Activated CD8-positive, alpha-beta memory T cell treated with anti-CD3 and anti-CD28 coated beads, Interleukin-2, amount 50 U/mL, for 24 hours (primary cell): ENCODE results near the gene RRP8.

Source experiments
- DNase-seq: peaks from one replicate; pipeline ENCODE4 v3.0.0-alpha.2; 2020; ENCODE audit errors: extremely low read depth

RRP8 gene

DNA sequence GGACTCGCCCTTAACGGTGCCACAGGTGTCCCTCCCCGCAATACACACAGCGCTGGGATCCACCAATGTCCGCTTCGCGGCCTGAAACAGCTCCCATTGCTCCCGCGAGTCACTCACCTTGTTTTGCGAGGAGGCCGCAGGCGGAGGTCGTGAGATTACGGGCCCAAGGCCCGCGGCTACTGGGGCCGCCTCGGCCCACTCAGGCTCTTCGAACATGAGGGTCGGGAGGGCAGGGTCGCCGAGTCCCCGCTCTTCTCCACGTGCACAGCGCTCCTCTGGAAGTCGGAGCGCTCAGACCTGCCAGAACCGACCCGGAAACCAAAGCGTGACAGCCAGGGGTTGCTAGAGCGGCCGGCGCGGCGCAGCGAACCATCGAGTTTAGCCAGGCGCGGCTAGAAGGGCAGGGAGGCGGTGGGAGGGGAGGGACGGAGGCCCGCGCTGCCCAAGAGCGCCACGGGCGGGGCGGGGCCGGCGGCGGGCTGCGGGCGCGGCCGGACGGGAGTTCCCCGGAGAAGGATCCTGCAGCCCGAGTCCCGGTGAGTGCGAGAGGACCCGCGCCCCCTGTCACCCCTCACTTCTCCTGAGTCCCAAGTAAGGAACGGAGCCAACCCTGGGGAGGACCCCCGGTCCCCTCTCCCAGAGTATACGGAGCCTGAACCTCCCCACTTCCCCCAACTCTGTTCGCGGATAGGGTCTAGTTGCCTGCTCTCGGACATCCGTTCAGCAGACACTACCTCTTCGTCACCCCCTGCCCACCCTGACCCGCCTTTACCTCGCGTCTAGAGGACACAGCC lies at the start of gene RRP8, which contains the start of gene ILK:
Gene RRP8 (minus strand): TSS at position 330 of the 794 bp plus-strand sequence. CDS start 114 bp downstream, at position 216.
Gene ILK (plus strand): TSS at position 488 of the 794 bp plus-strand sequence. CDS start 498 bp downstream, outside the sequence.
- peak; percentile 65 for DNase-seq

DNA sequence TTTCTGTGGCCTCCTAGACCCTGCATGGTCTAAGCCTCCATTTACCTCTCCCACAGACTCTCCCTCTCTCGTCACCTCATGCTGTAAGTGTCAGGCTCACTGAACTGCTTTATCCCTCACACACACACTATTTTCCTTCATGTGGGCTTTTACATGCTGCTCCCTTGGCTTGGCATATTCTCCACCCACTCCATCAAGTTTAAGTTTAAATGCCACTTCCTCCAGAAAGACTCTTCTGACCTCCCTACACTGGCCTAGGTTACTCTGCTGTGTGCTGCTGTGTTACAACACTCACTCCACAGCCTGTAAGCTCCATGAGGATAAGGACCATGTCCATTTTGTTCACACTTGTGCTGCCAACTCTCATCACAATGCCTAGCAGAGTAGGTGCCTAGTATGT lies 49.7 kb upstream of the RRP8 start:
- no peak for DNase-seq

DNA sequence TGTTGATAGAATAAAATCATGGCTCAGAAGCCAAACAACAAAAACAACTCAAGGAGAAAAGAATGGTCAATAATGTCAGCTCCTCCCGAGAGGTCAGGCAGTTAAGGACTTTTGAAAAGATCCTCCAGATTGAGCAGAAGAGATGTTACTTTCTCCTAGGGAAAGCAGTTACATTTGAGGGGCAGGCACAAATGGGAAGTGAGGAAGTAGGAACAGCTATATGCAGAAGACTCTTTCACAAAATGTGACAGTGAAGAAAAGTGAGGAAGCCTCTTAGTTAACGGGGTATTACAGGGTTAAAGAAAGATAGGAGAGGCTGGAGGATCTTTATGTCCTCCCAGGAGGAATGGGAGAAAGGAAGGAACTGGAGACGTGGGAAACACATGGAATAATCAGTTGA lies 48.8 kb upstream of the RRP8 start:
- DNase-seq, result no peak

GRCh38 chr11:6650980-6651379 lies 47.6 kb upstream of the RRP8 start:
- no peak for DNase-seq

- no peak for DNase-seq
Observed at GRCh38 chr11:6650104-6650503, 46.7 kb upstream of the RRP8 start.

DNA sequence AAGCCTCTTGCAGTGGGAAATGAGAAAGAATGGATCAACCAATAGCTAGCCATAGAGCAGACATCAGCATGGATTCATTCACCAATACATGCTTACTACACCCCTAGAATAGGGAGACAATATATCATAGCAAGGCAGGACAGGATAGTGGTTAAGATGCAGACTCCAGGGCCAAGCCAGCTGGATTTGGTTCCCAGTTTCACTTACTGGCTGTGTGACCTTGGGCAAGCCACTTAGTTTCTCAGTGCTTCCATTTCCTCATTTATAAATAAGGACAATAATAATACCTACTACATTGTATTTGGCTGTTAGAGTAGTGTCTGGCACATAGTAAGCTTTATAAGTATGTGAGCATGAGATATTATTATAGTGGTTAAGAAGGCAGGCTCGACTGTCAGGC lies 45.1 kb upstream of the RRP8 start:
- no peak for DNase-seq

GRCh38 chr11:6647836-6648235 lies 44.4 kb upstream of the RRP8 start:
- no peak for DNase-seq

DNA sequence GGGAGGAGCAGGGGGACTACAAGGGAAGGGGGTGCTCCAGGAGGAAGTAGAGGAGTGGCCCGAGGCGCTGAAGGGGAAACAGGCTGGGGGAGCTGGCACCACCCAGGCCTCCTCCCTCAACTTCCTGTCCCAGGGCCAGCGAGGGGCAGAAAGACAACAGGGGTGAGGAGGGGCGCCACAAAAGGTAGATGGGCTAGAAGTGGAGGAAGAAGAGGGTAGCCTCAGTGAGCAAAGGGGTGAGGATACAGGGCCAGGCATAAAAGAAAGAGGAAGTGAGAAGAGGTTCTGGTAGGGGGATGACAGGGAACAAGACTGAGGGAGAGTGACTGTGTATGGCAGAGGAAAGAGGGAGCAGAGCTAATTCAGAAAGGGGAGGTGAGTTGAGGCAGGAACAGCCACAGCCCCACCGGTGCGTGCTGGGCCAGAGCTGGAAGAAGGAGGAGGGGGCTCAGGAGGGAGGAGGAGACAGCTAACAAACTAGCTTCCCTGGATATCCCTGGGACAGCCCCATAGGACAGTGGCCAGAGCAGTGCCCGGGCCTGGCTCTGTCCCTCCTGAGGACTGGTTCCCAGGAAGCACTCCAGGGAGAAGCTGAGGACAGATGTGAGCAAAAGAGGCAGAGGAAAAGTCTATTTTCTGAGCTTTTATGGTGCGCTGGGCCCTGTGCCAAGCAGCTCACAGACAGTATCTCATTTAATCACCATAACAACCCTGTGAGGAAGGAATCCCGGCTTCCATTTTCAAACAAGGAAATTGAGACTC lies 43.7 kb upstream of the RRP8 start:
- no peak for DNase-seq

DNA sequence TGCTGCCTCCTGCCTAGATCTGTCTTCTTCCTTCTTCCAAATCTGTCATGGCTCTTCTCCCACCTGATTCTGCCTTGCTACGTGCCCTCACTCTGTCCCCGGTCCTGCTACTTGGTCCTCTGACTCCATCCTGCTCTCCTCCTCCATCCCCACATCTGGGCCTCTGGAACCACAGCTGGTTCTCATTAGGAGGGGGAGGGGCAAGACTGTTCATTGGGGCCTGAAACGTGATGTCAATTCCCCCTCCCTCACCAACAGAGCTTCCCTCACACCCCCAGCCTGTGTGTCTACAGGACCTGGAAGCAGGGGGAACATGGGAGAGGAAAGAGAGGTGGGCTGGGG lies 43.1 kb upstream of the RRP8 start:
- DNase-seq, result no peak

DNA sequence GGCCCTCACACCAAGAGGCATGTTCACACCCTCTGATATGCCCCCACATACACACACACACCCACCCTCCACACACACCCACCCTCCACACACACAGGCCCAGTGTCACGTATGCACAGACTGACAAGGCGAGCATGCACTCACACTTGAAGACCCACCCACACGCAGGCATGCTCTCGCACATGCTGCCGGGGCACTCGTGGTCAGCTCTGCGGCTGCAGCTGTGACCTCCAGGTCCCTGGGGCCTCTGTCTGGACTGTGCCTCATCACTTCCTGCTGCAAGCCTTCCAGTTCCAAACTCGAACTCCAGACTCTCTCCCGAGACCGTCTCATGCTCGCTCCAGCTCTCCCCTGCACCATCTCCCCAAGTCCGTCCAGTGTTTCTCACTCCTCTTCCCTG lies 42.7 kb upstream of the RRP8 start:
- no peak for DNase-seq

DNA sequence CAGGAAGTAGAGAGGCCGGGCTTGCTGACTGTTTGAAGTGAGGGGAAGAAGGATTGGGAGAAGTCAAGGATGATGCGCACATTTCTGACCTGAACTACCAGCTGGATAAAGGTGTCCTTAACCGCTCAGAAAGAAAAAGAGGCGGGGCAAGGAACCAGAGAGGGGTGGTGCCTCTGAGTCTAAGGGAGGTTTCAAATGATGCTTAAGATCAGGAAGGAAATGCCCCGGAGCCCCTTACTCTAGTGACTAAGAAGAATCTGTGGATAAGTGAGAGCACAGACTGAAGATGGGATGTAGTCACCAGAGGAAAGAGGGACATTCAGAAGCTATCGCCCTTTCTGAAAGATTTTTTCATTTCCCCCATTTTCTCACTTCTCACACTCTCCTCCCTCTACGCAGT lies 39.5 kb upstream of the RRP8 start:
- no peak for DNase-seq

DNA sequence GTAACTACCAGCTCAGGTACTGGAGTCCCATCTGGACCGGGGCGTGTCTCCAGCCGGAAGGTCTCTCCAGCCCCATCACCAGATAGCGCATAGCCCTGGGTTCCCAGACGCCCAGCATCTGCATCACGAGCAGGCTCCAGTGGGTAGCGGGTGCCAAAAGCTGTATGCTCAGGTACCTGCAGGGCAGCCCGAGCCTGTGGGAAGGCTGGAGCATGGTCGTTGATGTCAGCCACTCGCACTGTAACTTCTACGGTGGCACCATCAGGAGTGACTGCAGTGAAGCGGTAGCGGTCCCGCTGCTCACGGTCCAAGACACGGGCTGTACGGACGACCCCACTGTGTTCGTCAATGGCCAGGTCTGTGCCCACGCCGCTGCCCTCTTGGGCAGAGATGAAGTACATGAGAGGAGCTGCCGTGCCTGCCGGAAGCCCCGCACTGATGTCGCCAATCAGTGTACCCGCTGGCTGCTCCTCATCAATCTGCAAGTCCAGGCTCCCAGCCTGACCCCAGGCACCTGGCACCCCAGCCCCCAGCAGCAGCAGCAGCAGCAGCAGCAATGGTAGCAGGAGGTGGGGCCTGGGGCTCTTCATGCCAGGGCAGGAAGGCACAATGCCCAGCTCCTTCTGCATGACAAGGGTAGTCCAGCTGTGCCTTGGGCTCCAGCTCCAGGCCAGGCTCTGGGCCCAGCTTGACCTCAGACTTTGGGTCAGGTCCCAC lies 37.7 kb upstream of the RRP8 start:
- DNase-seq, result no peak

DNA sequence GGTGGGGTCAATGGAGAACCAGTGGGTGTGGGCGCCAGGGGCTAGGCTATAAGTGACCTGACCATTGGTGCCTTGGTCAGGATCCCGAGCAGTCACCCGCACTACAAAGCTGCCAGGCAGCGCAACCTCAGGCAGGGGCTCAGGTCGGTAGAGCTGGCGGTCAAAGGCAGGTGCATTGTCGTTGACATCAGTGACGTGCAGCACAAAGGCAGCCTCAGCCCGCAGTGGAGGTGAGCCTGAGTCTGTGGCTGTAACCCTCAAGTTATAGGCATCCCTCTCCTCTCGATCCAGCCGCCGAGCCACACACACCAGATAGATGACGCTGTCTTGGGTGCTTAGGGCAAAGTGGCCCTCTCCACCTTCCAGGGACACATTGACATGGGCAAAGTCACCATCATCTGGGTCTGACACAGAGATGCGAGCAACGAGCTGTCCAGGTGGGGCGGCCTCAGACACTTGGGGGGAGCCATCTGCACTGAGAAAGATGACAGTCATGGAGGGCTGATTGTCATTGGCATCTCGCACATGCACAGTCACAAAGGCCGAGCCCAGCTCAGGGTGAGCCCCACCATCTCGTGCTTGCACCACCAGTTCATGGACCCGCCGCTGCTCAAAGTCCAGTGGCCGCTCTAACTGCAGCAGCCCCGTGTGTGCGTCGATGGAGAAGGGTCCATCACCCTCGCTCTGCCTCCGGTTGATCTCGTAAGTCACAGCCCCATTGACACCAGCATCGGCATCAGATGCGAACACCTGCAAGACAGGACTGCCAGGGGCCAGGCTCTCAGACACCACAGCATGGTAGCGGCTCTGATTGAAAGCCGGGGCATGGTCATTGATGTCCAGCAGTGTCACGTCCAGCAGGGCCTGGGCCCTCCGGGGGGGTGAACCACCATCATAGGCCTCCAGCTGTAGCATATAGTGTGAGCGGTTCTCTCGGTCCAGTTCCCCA lies 36.9 kb upstream of the RRP8 start:
- no peak for DNase-seq

DNA sequence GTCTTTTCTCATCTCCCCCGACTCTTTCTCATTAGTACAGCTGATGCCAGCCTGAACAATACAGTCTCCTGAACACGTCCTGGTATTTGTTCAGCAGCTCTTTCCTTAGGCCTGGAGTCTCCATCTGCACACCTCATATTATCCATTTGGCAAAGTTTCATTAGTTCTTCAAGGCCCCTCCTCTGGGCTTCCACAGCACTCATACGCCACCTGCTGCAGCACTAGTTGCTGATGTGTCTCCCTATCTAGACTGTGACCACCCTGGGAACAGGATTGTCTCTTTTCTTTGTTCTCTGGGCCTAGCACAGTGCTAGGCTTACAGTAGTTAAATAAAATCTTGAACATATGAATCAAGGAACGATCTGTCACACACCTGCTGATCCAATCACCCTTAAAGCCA lies 35.0 kb upstream of the RRP8 start:
- no peak for DNase-seq

DNA sequence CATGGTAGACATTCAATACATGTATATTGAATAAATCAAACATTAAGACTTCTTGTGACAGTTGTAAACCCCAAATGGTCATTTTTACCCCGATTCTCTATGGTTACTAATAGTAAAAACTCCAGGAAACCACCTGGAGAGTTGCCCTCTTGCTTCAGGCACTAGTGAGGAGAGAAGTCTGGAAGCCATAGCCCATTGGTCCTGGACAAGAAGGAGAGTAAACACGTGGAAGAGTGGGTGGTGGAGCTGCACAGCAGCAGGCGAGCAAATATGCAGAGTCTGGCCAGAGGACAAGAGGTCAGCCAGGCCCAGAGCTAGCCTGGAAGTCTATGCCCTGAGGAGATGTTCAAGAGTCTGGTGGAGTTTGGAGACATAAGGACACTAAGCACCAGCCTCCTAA lies 34.5 kb upstream of the RRP8 start:
- no peak for DNase-seq

- DNase-seq, result no peak
Observed at GRCh38 chr11:6636480-6636879, 33.1 kb upstream of the RRP8 start.

DNA sequence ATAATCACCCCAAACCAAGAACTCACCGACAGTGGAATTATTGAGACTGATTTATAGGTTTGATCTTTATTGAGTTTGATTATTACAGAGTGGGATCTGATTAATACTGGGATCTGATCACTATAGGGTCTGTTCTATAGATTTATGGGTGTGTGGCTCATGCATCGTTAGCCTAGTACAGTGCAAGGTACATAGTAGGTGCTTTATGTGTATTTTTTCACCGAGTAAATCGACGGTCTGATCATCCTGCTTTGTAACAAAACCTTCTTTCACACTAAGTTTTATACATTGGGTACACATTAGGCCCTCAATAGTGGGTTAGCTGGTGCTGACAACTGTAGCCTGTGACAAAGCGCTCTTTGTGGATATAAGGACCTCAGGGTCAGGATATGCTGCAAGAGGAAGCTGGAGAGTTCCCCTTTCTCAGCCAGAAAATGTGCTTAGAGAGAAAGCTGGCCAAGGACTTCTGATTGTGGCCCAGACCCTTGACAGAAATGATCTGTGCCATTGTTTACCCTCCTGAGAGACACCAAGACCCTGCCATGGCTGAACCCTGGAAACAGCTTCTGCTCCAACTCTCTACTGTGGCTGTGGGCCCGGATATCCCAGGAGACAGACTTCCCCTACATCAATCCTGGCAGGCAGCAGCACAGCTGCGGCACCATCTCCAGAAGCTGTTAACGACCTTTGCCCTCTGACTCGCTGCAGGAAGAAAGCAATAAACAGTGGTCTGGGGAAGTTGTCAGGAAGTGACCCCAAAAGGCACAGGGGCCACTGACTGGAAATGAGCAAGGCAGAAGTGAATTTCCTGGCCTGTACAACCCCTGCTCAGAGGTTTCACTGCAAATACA lies 31.9 kb upstream of the RRP8 start:
- DNase-seq, result no peak

DNA sequence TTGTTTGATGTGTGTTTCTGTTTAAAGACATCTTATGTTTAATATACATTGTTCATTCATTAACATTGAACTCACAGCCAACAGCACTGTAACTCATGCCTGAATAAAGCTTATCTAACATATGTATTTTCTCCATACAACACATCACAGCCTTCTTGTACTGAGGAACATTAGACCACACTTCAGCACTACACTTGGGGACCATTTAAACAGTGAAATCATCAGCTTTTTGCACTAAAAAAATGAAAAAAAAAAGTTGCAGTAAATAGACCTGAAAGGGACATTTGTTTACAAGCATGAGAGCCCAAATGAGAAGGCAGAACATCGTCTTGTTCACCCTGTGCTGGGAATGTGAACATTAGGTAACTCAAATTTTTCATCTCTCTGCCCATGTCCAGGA lies 31.1 kb upstream of the RRP8 start:
- no peak for DNase-seq

- DNase-seq, result no peak
Observed at GRCh38 chr11:6633422-6634408, 30.3 kb upstream of the RRP8 start.
